Stimulated activated CD4-positive, alpha-beta T cell treated with anti-CD3 and anti-CD28 coated beads, Interleukin-12 subunit alpha, Interleukin-12 subunit beta, amount 100 ng/mL, for 48 hours (primary cell): Measurements from ENCODE around the gene ZNF133.
"Not testable (repeated sequence)": the region's sequence is repeated elsewhere in the genome, so short reads cannot be mapped to it uniquely, and the experiment has no call there.

Experiments used
- DNase-seq, 3 donors: peaks; one replicate each; pipeline ENCODE4 v3.0.0-alpha.2; 2020; ENCODE audit warnings: low read depth in 2 of 3, low spot score in 1 of 3

The ZNF133 gene

GRCh38 chr20:18284805-18285533, 3.4 kb upstream of the ZNF133 start:
- DNase-seq = no peak

GRCh38 chr20:18287546-18287914, 797 bp upstream of the ZNF133 start:
- no peak for DNase-seq

GRCh38 chr20:18288749-18289267, 481 bp downstream of the ZNF133 start:
- no peak for DNase-seq

GRCh38 chr20:18289306-18289705, 979 bp downstream of the ZNF133 start:
- no peak for DNase-seq

GRCh38 chr20:18299364-18299763, 11.0 kb downstream of the ZNF133 start:
- DNase-seq = no peak

GRCh38 chr20:18304618-18305017, 16.3 kb downstream of the ZNF133 start:
- DNase-seq = no peak

GRCh38 chr20:18307301-18307700, 19.0 kb downstream of the ZNF133 start:
- DNase-seq = no peak

GRCh38 chr20:18310051-18310450, 21.7 kb downstream of the ZNF133 start:
- no peak for DNase-seq

GRCh38 chr20:18310592-18310991, 22.3 kb downstream of the ZNF133 start:
- DNase-seq = no peak

- no peak for DNase-seq
Observed at GRCh38 chr20:18312723-18313122, 24.4 kb downstream of the ZNF133 start.

- DNase-seq = no peak
Observed at GRCh38 chr20:18313411-18313810, 25.1 kb downstream of the ZNF133 start.

GRCh38 chr20:18314786-18315406, 26.6 kb downstream of the ZNF133 start:
- no peak for DNase-seq

GRCh38 chr20:18316166-18316565, 27.8 kb downstream of the ZNF133 start:
- DNase-seq = no peak

GRCh38 chr20:18321316-18321715, 33.0 kb downstream of the ZNF133 start:
- no peak for DNase-seq

GRCh38 chr20:18321976-18322950, 33.9 kb downstream of the ZNF133 start:
- no peak for DNase-seq

- DNase-seq = no peak
Observed at GRCh38 chr20:18323705-18324104, 35.4 kb downstream of the ZNF133 start.

GRCh38 chr20:18324596-18325089, 36.3 kb downstream of the ZNF133 start:
- no peak for DNase-seq

GRCh38 chr20:18326990-18327389, 38.7 kb downstream of the ZNF133 start:
- DNase-seq = no peak

GRCh38 chr20:18331694-18332093, 43.4 kb downstream of the ZNF133 start:
- DNase-seq = no peak

- not testable (repeated sequence) for DNase-seq
Observed at GRCh38 chr20:18349749-18350148, 61.4 kb downstream of the ZNF133 start.

- DNase-seq = no peak
Observed at GRCh38 chr20:18359854-18360253, 71.5 kb downstream of the ZNF133 start.
